Esophagus (tissue), 2 donors: Measurements from ENCODE around the gene TMEM120B. TPM values are rescaled to one million over a fixed set of nuclear protein-coding genes. Genes with fewer than 3 reads are reported as not detected.
"Not testable (repeated sequence)": the region's sequence is repeated elsewhere in the genome, so short reads cannot be mapped to it uniquely, and the experiment has no call there.

Experiments used
- H3K27ac ChIP-seq, 2 donors: one replicate each; pipeline ENCODE4 v1.5.1; 2013; ENCODE audit warnings: low read depth in 2 of 2, mild to moderate bottlenecking in 2 of 2, inconsistent platforms in 1 of 2, low read length in 1 of 2, moderate library complexity in 1 of 2
- H3K27me3 ChIP-seq, 2 donors: one replicate each; pipeline ENCODE4 v1.6.1; 2013; ENCODE audit warnings: low read length in 2 of 2, control low read depth in 1 of 2, mild to moderate bottlenecking in 1 of 2; ENCODE audit not compliant: insufficient read depth in 2 of 2, control insufficient read depth in 1 of 2
- H3K36me3 ChIP-seq, 2 donors: one replicate each; pipeline ENCODE4 v1.6.1; 2013; ENCODE audit warnings: low read length in 1 of 2; ENCODE audit not compliant: control insufficient read depth in 2 of 2, insufficient read depth in 2 of 2
- H3K4me1 ChIP-seq, 2 donors: one replicate each; pipeline ENCODE4 v1.6.1; 2013; ENCODE audit warnings: low read length in 1 of 2; ENCODE audit not compliant: control insufficient read depth in 2 of 2, insufficient read depth in 2 of 2
- H3K4me3 ChIP-seq, 2 donors: one replicate each; pipeline ENCODE4 v1.5.1; 2013; ENCODE audit warnings: low read length in 2 of 2, mild to moderate bottlenecking in 2 of 2, low read depth in 1 of 2, moderate library complexity in 1 of 2
- H3K9me3 ChIP-seq, 2 donors: one replicate each; pipeline ENCODE4 v1.6.1; 2013; ENCODE audit warnings: mild to moderate bottlenecking in 2 of 2, low read depth in 1 of 2, low read length in 1 of 2, moderate library complexity in 1 of 2; ENCODE audit not compliant: control insufficient read depth in 2 of 2, insufficient read depth in 1 of 2
- WGBS, 2 donors: extraction: QIAGEN DNeasy Blood & Tissue Kit; methylation state at CpG; one replicate each; pipeline ENCODE4 v1.1.7; 2013; 5-methylcytosine and 5-hydroxymethylcytosine counted together
- polyA plus RNA-seq, 2 donors: library from polyadenylated mRNA; stranded (reverse); fragments of 200-250 nt; gene quantifications; one replicate each; pipeline ENCODE4 v1.2.3, GENCODE V29; 2013
- donor health status: healthy with polysubstance abuse.
- donor health status: Bipolar disorder and iron deficiency.

TMEM120B gene
- polyA plus RNA-seq, 2 donors = 1.9 to 5.1 TPM

- H3K4me3 ChIP-seq = no peak overlapping the region
- H3K4me1 ChIP-seq = no peaks in the 10 kb centered on the region
- H3K36me3 ChIP-seq = peaks cover 3 to 17% of the 10 kb centered on the region in 2 donors
- no peaks in the 10 kb centered on the region for H3K27me3 ChIP-seq
- WGBS, 2 donors = 92 to 93% methylated on average over 12 of the region's 12 CpGs
- H3K27ac ChIP-seq = no peak overlapping the region
- no peaks in the 10 kb centered on the region for H3K9me3 ChIP-seq
Measured at GRCh38 chr12:121751749-121752351, 39.3 kb downstream of the TMEM120B start.

GRCh38 chr12:121753844-121754264 lies 41.3 kb downstream of the TMEM120B start:
- Histone ChIP-seq H3K36me3 (peaks cover 3 to 10% of the 10 kb centered on the region in 2 donors), H3K27ac (no peak overlapping the region)
- WGBS, 2 donors = 67% methylated on average over 12 of the region's 12 CpGs

GRCh38 chr12:121754836-121755235 lies 42.3 kb downstream of the TMEM120B start:
- Histone ChIP-seq H3K27ac (no peak overlapping the region), H3K9me3 (no peaks in the 10 kb centered on the region), H3K27me3 (no peaks in the 10 kb centered on the region), H3K4me3 (no peak overlapping the region), H3K36me3 (peaks cover 3 to 10% of the 10 kb centered on the region in 2 donors), H3K4me1 (no peaks in the 10 kb centered on the region)
- 91 to 92% methylated on average over 11 of the region's 11 CpGs for WGBS, 2 donors

More at GRCh38 chr12:121753844-121754264, 41.3 kb downstream of the TMEM120B start:
- no peak overlapping the region for H3K4me3 ChIP-seq
- H3K27me3 ChIP-seq = no peaks in the 10 kb centered on the region
- H3K9me3 ChIP-seq = no peaks in the 10 kb centered on the region
- no peaks in the 10 kb centered on the region for H3K4me1 ChIP-seq

- Histone ChIP-seq H3K36me3 (peaks cover 3 to 10% of the 10 kb centered on the region in 2 donors), H3K4me3 (no peak overlapping the region), H3K27ac (no peak overlapping the region), H3K9me3 (no peaks in the 10 kb centered on the region), H3K4me1 (no peaks in the 10 kb centered on the region), H3K27me3 (no peaks in the 10 kb centered on the region)
- WGBS, 2 donors = 93 to 96% methylated on average over 3 of the region's 3 CpGs
Measured at GRCh38 chr12:121755591-121755990, 43.0 kb downstream of the TMEM120B start.

- not testable (repeated sequence) for H3K4me1 ChIP-seq, H3K4me3 ChIP-seq, H3K9me3 ChIP-seq, H3K36me3 ChIP-seq, H3K27me3 ChIP-seq, H3K27ac ChIP-seq
- WGBS, 2 donors = 91 to 97% methylated on average over 16 to 22 of the region's 22 CpGs
Measured at GRCh38 chr12:121758536-121758935, 46.0 kb downstream of the TMEM120B start.

- Histone ChIP-seq H3K9me3 (no peaks in the 10 kb centered on the region), H3K27ac (peak overlapping the region in 1 of 2 donors; percentile 11), H3K36me3 (no peaks in the 10 kb centered on the region), H3K4me1 (no peaks in the 10 kb centered on the region), H3K4me3 (no peak overlapping the region), H3K27me3 (no peaks in the 10 kb centered on the region)
- 71 to 75% methylated on average over 6 of the region's 6 CpGs for WGBS, 2 donors
Measured at GRCh38 chr12:121762269-121762668, 49.7 kb downstream of the TMEM120B start.

GRCh38 chr12:121764808-121765207 lies 52.3 kb downstream of the TMEM120B start:
- Histone ChIP-seq H3K4me1 (peaks cover 0 to 6% of the 10 kb centered on the region in 2 donors), H3K27ac (no peak overlapping the region), H3K4me3 (no peak overlapping the region), H3K27me3 (no peaks in the 10 kb centered on the region), H3K9me3 (no peaks in the 10 kb centered on the region), H3K36me3 (no peaks in the 10 kb centered on the region)
- 86 to 90% methylated on average over 3 of the region's 3 CpGs for WGBS, 2 donors

- no peaks in the 10 kb centered on the region for H3K27me3 ChIP-seq
- 55 to 62% methylated on average over 5 of the region's 5 CpGs for WGBS, 2 donors
- H3K9me3 ChIP-seq = no peaks in the 10 kb centered on the region
- no peaks in the 10 kb centered on the region for H3K36me3 ChIP-seq
- H3K27ac ChIP-seq = no peak overlapping the region
- no peak overlapping the region for H3K4me3 ChIP-seq
- H3K4me1 ChIP-seq = peaks cover 0 to 6% of the 10 kb centered on the region in 2 donors
Measured at GRCh38 chr12:121765573-121765972, 53.0 kb downstream of the TMEM120B start.

GRCh38 chr12:121766290-121767039 lies 53.9 kb downstream of the TMEM120B start:
- Histone ChIP-seq H3K36me3 (no peaks in the 10 kb centered on the region), H3K4me1 (peaks cover 0 to 6% of the 10 kb centered on the region in 2 donors), H3K27me3 (no peaks in the 10 kb centered on the region), H3K27ac (peak overlapping the region in 1 of 2 donors; percentile 1), H3K9me3 (no peaks in the 10 kb centered on the region), H3K4me3 (no peak overlapping the region)
- WGBS, 2 donors = 90% methylated on average over 5 of the region's 5 CpGs
